K562 (cell line): ENCODE data around the gene FOXL2NB. TPM values are rescaled to one million over a fixed set of nuclear protein-coding genes. Genes with fewer than 3 reads are reported as not detected.
A peak's percentile ranks its signal among the peaks of the same experiment; 100 is the strongest.

Experiments used
- ATAC-seq: fragments of 200-7000 bp; cut with Tn5 transposase; 3 replicates; pipeline ENCODE4 v1.9.1; 2020; ENCODE audit warnings: moderate library complexity
- BruUV-seq: library from RNA; stranded (reverse); fragments of 400-500 nt; replicated peaks from 2 replicates; lab custom pipeline; 2021; lab: Mats Ljungman, UMichigan
- CTCF ChIA-PET: fragments of 300-600 bp; formaldehyde crosslinking; extraction: SDS; loops from one replicate; lab custom pipeline; 2021; ENCODE audit warnings: low intra/inter-chr PET ratio; lab: Yijun Ruan, JAX
- POLR2A ChIA-PET: fragments of 300-600, 350-650 bp; sonication (Branson Sonifier 250); formaldehyde crosslinking; extraction: SDS; loops from one replicate; lab custom pipeline; 2021; ENCODE audit warnings: antibody characterized with exemption, inconsistent platforms; lab: Yijun Ruan, JAX
- DNase-seq, 4 experiments: peaks; one replicate each; pipeline versions ENCODE4 v3.0.0 to v3.0.0-alpha.2; 2011 to 2018; ENCODE audit warnings: low spot score in 3 of 4, mixed read lengths in 3 of 4; ENCODE audit errors: extremely low read depth in 1 of 4
- FAIRE-seq: peaks from 2 replicates; lab custom pipeline; 2011; peaks lifted over from hg19 to GRCh38; lab: Jason Lieb, UNC
- H2AFZ ChIP-seq: 2 replicates; pipeline ENCODE4 v1.6.0; 2011; ENCODE audit warnings: low read depth, low read length, control low read depth, inconsistent platforms
- H3K27ac ChIP-seq: fragments of 200-600 bp; 3 replicates; pipeline ENCODE4 v1.8.0; 2011; ENCODE audit warnings: low read depth, mild to moderate bottlenecking, control low read depth, inconsistent platforms, low read length, moderate library complexity, mixed read lengths; ENCODE audit errors: extremely low read depth
- H3K27me3 ChIP-seq, 2 experiments: fragments of 300-600 bp in 1 of 2; 2 replicates in 1 of 2; 3 replicates in 1 of 2; pipeline versions ENCODE4 v1.6.0 to v1.8.0; 2011; ENCODE audit warnings: inconsistent platforms in 2 of 2, low read length in 2 of 2, mild to moderate bottlenecking in 1 of 2, mixed read lengths in 1 of 2, moderate library complexity in 1 of 2; ENCODE audit not compliant: control insufficient read depth in 2 of 2, insufficient read depth in 2 of 2
- H3K36me3 ChIP-seq: fragments of 300-600 bp; 3 replicates; pipeline ENCODE4 v1.8.0; 2011; ENCODE audit warnings: mild to moderate bottlenecking, low read length, inconsistent platforms; ENCODE audit not compliant: control insufficient read depth, insufficient read depth
- H3K4me1 ChIP-seq, 2 experiments: fragments of 200-600 bp in 1 of 2; replicated peaks in 1 of 2; 2 replicates in 1 of 2; 3 replicates in 1 of 2; pipeline versions ENCODE4 v1.5.1 to v1.8.0; 2011; ENCODE audit warnings: inconsistent platforms in 2 of 2, low read length in 2 of 2, mild to moderate bottlenecking in 1 of 2, mixed read lengths in 1 of 2, moderate library complexity in 1 of 2; ENCODE audit not compliant: control insufficient read depth in 2 of 2, insufficient read depth in 2 of 2
- H3K4me2 ChIP-seq: 2 replicates; pipeline ENCODE4 v1.6.1; 2011; ENCODE audit warnings: low read length, control low read depth, inconsistent platforms, mixed read lengths; ENCODE audit not compliant: insufficient read depth
- H3K4me3 ChIP-seq: fragments of 200-600 bp; sonication (generic), shearing (Covaris generic); 2 replicates; pipeline ENCODE4 v1.5.1; 2016; ENCODE audit warnings: control low read depth, inconsistent platforms
- H3K79me2 ChIP-seq: fragments of 200-600 bp; 3 replicates; pipeline ENCODE4 v1.8.0; 2011; ENCODE audit warnings: low read length, inconsistent platforms; ENCODE audit not compliant: control insufficient read depth, insufficient read depth
- H3K9ac ChIP-seq, 2 experiments: 2 replicates each; pipeline versions ENCODE4 v1.6.0 to v1.6.1; 2011; ENCODE audit warnings: low read depth in 2 of 2, low read length in 2 of 2, control low read depth in 1 of 2, inconsistent platforms in 1 of 2, mild to moderate bottlenecking in 1 of 2, mixed read lengths in 1 of 2; ENCODE audit not compliant: insufficient read depth in 1 of 2
- H3K9me1 ChIP-seq: one replicate; pipeline ENCODE4 v1.6.0; 2011; ENCODE audit warnings: inconsistent platforms, mild to moderate bottlenecking, low read length, moderate library complexity; ENCODE audit not compliant: control insufficient read depth, insufficient read depth
- H3K9me3 ChIP-seq: replicated peaks from 2 replicates; pipeline ENCODE4 v1.5.1; 2011; ENCODE audit warnings: low read depth, low read length, inconsistent platforms; ENCODE audit not compliant: control insufficient read depth, insufficient read depth
- H4K20me1 ChIP-seq: replicated peaks from 2 replicates; pipeline ENCODE4 v1.6.1; 2011; ENCODE audit warnings: low read length, inconsistent platforms, mixed read lengths; ENCODE audit not compliant: control insufficient read depth, insufficient read depth
- SMARCE1 ChIP-seq: fragments of 450-650 bp; IDR thresholded peaks from 2 replicates; pipeline ENCODE4 v1.7.1; 2016; ENCODE audit warnings: mild to moderate bottlenecking
- ZBTB7A ChIP-seq: IDR thresholded peaks from 2 replicates; pipeline ENCODE4 v1.6.1; 2011; ENCODE audit warnings: low read depth, mild to moderate bottlenecking, low read length, moderate library complexity, borderline replicate concordance; ENCODE audit not compliant: control insufficient read depth
- WGBS: fragments of 100-300 bp; shearing (Covaris generic); methylation state at CpG from one replicate; pipeline ENCODE4 v1.1.6; 2016; ENCODE audit warnings: low coverage, mixed read lengths; ENCODE audit not compliant: insufficient coverage; ENCODE audit errors: missing lambda C conversion rate; 5-methylcytosine and 5-hydroxymethylcytosine counted together
- in situ Hi-C: fragments of 300-500 bp; cut with MboI; formaldehyde crosslinking; loops from 4 replicates; pipeline ENCODE4 v1.15.0; 2018; ENCODE audit warnings: inconsistent platforms, mixed read lengths
- intact Hi-C: fragments of 100-400 bp; cut with micrococcal nuclease; formaldehyde crosslinking; loops from 2 replicates; pipeline ENCODE4 v1.14.2; 2022
- polyA plus RNA-seq, 8 experiments: library from polyadenylated mRNA; depleted of rRNA in 4 of 8; stranded (reverse) in 5 of 8; unstranded in 3 of 8; fragments of >200 nt; fragmentation: Nextera tagmentation in 2 of 8; fragmentation: Illumina TruSeq in 1 of 8; extraction: Ambion mirVana in 2 of 8; extraction: Trizol in 1 of 8; gene quantifications; 2 replicates each; pipeline versions ENCODE4 v1.2.1 to v1.2.3, GENCODE V29; 2011 to 2014; ENCODE audit warnings: inconsistent platforms in 1 of 8, missing spikeins in 1 of 8
- total RNA-seq, 7 experiments: library from RNA; depleted of rRNA in 6 of 7; stranded (reverse); fragments of >200 nt in 6 of 7; fragmentation: Illumina TruSeq in 2 of 7; extraction: Trizol in 2 of 7; gene quantifications; 2 replicates each; pipeline versions ENCODE4 v1.2.1 to v1.2.3, GENCODE V29; 2011 to 2021; ENCODE audit warnings: low replicate concordance in 1 of 7
- TF ChIP-seq, protein P1 (sequence below): fragments of 450-650 bp; IDR thresholded peaks from 2 replicates; pipeline ENCODE4 v1.6.1; 2016; ENCODE audit warnings: mild to moderate bottlenecking

The FOXL2NB gene
- total and polyA plus RNA-seq, 9 of the 15 experiments (the other 6 are each of a cell fraction or from before 2014, with no cell fraction given), result 0.71 to 17.4 (median 9.0) TPM

DNA sequence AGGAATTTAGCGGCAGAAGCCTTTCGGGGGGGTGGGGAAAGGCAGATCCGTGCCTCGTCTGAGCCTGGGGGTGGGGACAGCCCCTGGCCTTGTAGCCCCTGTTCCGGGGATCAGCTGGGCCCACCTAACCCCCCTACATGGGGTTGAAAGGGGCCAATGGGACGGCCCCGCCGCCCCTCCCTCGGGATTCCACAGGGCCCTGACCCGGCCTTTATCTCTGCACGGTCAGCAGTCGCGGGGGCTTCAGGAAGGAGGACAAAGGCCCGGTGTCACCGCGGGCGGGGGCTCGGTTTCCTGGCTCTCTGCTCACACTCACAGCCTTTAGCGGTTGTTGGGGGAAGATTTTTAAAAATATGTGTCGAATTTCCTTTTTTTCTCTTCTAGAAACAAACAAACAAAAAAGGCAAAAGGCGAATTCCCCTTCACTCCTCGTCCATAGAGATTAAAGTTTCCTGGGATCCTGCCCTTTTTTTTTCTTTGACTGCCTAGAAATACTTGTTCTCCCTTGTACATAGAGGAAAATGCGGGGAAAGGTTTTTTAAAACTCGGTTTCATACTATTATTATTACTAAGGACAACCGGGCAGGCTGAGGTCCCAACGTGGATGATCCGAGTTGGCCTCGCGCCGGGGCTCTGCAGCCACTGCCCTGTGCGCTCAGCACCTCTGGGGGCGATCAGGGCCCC, 8.0 kb upstream of the FOXL2NB start:
- no peaks in the 10 kb centered on the region; the same call in 1 of the 2 replicates for H4K20me1 ChIP-seq
- peaks cover 32% of the 10 kb centered on the region for H3K79me2 ChIP-seq
- POLR2A ChIA-PET, result interaction anchor here (0.7 to 1.2 kb wide), 2 partner anchors 14 to 121 kb away, joined by 3 to 4 read pairs; no protein-coding TSS in a partner anchor
- FAIRE-seq, result no peak
- no peak overlapping the region for H2AFZ ChIP-seq
- CTCF ChIA-PET, result interaction anchor here (1.3 kb wide), 1 partner anchor 263 kb away, joined by 6 read pairs; no protein-coding TSS in a partner anchor
- H3K4me2 ChIP-seq, result no peak overlapping the region
- intact Hi-C loops, result loop anchor here (5.0 kb wide), 1 partner anchor 388 kb away; no protein-coding TSS in a partner anchor
- TF ChIP-seq ZBTB7A (peak; percentile 38; the same call in 1 of the 2 replicates), SMARCE1 (no peak)
- TF ChIP-seq, protein P1, sequence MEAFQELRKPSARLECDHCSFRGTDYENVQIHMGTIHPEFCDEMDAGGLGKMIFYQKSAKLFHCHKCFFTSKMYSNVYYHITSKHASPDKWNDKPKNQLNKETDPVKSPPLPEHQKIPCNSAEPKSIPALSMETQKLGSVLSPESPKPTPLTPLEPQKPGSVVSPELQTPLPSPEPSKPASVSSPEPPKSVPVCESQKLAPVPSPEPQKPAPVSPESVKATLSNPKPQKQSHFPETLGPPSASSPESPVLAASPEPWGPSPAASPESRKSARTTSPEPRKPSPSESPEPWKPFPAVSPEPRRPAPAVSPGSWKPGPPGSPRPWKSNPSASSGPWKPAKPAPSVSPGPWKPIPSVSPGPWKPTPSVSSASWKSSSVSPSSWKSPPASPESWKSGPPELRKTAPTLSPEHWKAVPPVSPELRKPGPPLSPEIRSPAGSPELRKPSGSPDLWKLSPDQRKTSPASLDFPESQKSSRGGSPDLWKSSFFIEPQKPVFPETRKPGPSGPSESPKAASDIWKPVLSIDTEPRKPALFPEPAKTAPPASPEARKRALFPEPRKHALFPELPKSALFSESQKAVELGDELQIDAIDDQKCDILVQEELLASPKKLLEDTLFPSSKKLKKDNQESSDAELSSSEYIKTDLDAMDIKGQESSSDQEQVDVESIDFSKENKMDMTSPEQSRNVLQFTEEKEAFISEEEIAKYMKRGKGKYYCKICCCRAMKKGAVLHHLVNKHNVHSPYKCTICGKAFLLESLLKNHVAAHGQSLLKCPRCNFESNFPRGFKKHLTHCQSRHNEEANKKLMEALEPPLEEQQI, result no peak
- TF ChIP-seq, all 486 proteins: peak for 1
- peaks cover 20% of the 10 kb centered on the region for H3K36me3 ChIP-seq
- no peak for DNase-seq
- H3K9me1 ChIP-seq, result no peaks in the 10 kb centered on the region
- peaks cover 18 to 56% of the 10 kb centered on the region in 2 experiments; a peak in 4 of 5 replicates for H3K4me1 ChIP-seq
- H3K27ac ChIP-seq, result no peak overlapping the region
- H3K27me3 ChIP-seq, result no peaks in the 10 kb centered on the region
- H3K9me3 ChIP-seq, result no peaks in the 10 kb centered on the region
- no peak for ATAC-seq
- no peak overlapping the region for H3K4me3 ChIP-seq
- WGBS, result 62% methylated on average over 20 of the region's 32 CpGs
- no peak overlapping the region for H3K9ac ChIP-seq
- no TSS peak for BruUV-seq
- in situ Hi-C loops, result loop anchor here (5.0 to 25.0 kb wide), 3 partner anchors 393 to 877 kb away; no protein-coding TSS in a partner anchor
